Glomerular visceral epithelial cell (primary cell): ENCODE data around the gene C19orf33.
"Not testable (repeated sequence)": the region's sequence is repeated elsewhere in the genome, so short reads cannot be mapped to it uniquely, and the experiment has no call there.

ENCODE experiments used
- DNase-seq: peaks from one replicate; pipeline ENCODE4 v3.0.0-alpha.2; 2016; ENCODE audit errors: extremely low spot score

C19orf33 gene

GRCh38 chr19:38339011-38339410 lies 35.0 kb downstream of the C19orf33 start:
- DNase-seq, result not testable (repeated sequence)

- DNase-seq, result no peak
Observed at GRCh38 chr19:38340927-38341326, 36.9 kb downstream of the C19orf33 start.

GRCh38 chr19:38346837-38347236 lies 42.8 kb downstream of the C19orf33 start:
- no peak for DNase-seq

- no peak for DNase-seq
Observed at GRCh38 chr19:38350883-38351282, 46.8 kb downstream of the C19orf33 start.

GRCh38 chr19:38351865-38352395 lies 47.9 kb downstream of the C19orf33 start:
- no peak for DNase-seq

GRCh38 chr19:38352611-38353010 lies 48.6 kb downstream of the C19orf33 start:
- DNase-seq, result no peak
